H1 (cell line): ENCODE measurements around the gene GMEB2.

Experiments
- CEBPB ChIP-seq: IDR thresholded peaks from 2 replicates; pipeline ENCODE4 v1.6.1; 2012; ENCODE audit warnings: low read depth, low read length
- EP300 ChIP-seq, 2 experiments: IDR thresholded peaks; 1 replicate in 1 of 2; 2 replicates in 1 of 2; pipeline ENCODE4 v1.6.1; 2011 to 2012; ENCODE audit warnings: low read depth in 2 of 2, low read length in 2 of 2, mild to moderate bottlenecking in 2 of 2, borderline replicate concordance in 1 of 2, inconsistent platforms in 1 of 2, moderate library complexity in 1 of 2
- EZH2 ChIP-seq: fragments of 200-600 bp; sonication (generic); IDR thresholded peaks from 2 replicates; pipeline ENCODE4 v1.7.1; 2012; ENCODE audit warnings: low read depth, mild to moderate bottlenecking, moderate library complexity, low read length, inconsistent platforms; ENCODE audit not compliant: severe bottlenecking
- JUN ChIP-seq: IDR thresholded peaks from 2 replicates; pipeline ENCODE4 v1.6.1; 2011; ENCODE audit warnings: low read depth, mild to moderate bottlenecking, improper control_type of control experiment, low read length
- POLR2A ChIP-seq, 2 experiments: IDR thresholded peaks; 1 replicate in 1 of 2; 2 replicates in 1 of 2; pipeline ENCODE4 v1.6.1; 2011; ENCODE audit warnings: low read depth in 2 of 2, low read length in 2 of 2, mild to moderate bottlenecking in 2 of 2; ENCODE audit errors: control extremely low read depth in 1 of 2
- POLR2AphosphoS5 ChIP-seq: IDR thresholded peaks from 2 replicates; pipeline ENCODE4 v1.6.1; 2011; ENCODE audit warnings: low read depth, low read length
- POU5F1 ChIP-seq: IDR thresholded peaks from 2 replicates; pipeline ENCODE4 v1.6.1; 2011; ENCODE audit warnings: low read depth, mild to moderate bottlenecking, low read length, moderate library complexity
- RXRA ChIP-seq: IDR thresholded peaks from 2 replicates; pipeline ENCODE4 v1.6.1; 2011; ENCODE audit warnings: low read depth, mild to moderate bottlenecking, low read length, moderate library complexity; ENCODE audit not compliant: insufficient read depth
- TBP ChIP-seq: IDR thresholded peaks from 2 replicates; pipeline ENCODE4 v1.6.1; 2011; ENCODE audit warnings: low read depth, low read length, improper control_type of control experiment
- TF ChIP-seq, protein P1 (sequence below), 3 experiments: IDR thresholded peaks; 1 replicate in 2 of 3; 2 replicates in 1 of 3; pipeline versions ENCODE4 v1.5.1 to v1.6.1; 2011; ENCODE audit warnings: low read length in 3 of 3, mild to moderate bottlenecking in 3 of 3, inconsistent platforms in 2 of 3, low read depth in 1 of 3, moderate library complexity in 1 of 3; ENCODE audit not compliant: insufficient read depth in 1 of 3; ENCODE audit errors: control extremely low read depth in 1 of 3

- TF ChIP-seq POLR2A (IDR thresholded peaks at IDR 0.05; ENCODE audit: control extremely low read depth in 1 of 2, low read depth in 2 of 2, low read length in 2 of 2) (no peak), POLR2AphosphoS5 (no peak), JUN (no peak), RXRA (no peak), TBP (no peak), POU5F1 (no peak), EZH2 (no peak), CEBPB (no peak), EP300 (IDR thresholded peaks at IDR 0.05; ENCODE audit: borderline replicate concordance in 1 of 2, low read depth in 2 of 2, low read length in 2 of 2) (no peak)
- TF ChIP-seq, protein P1, sequence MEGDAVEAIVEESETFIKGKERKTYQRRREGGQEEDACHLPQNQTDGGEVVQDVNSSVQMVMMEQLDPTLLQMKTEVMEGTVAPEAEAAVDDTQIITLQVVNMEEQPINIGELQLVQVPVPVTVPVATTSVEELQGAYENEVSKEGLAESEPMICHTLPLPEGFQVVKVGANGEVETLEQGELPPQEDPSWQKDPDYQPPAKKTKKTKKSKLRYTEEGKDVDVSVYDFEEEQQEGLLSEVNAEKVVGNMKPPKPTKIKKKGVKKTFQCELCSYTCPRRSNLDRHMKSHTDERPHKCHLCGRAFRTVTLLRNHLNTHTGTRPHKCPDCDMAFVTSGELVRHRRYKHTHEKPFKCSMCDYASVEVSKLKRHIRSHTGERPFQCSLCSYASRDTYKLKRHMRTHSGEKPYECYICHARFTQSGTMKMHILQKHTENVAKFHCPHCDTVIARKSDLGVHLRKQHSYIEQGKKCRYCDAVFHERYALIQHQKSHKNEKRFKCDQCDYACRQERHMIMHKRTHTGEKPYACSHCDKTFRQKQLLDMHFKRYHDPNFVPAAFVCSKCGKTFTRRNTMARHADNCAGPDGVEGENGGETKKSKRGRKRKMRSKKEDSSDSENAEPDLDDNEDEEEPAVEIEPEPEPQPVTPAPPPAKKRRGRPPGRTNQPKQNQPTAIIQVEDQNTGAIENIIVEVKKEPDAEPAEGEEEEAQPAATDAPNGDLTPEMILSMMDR (IDR thresholded peaks at IDR 0.05; ENCODE audit: control extremely low read depth in 1 of 3, insufficient read depth in 1 of 3, low read depth in 1 of 3, low read length in 3 of 3), result no peak
These were observed 83.8 kb downstream of the GMEB2 start for GRCh38 chr20:63543131-63543530.
